GM12878 (cell line): ENCODE data around the gene RIPOR3. TPM values are rescaled to one million over a fixed set of nuclear protein-coding genes. Genes with fewer than 3 reads are reported as not detected.

Experiments
- ATAC-seq: fragments of 200-7000 bp; cut with Tn5 transposase; 3 replicates; pipeline ENCODE4 v1.9.1; 2020; ENCODE audit warnings: mild to moderate bottlenecking, moderate library complexity
- BruUV-seq: library from RNA; stranded (reverse); fragments of 400-500 nt; replicated peaks from 2 replicates; lab custom pipeline; 2021; lab: Mats Ljungman, UMichigan
- CTCF ChIA-PET: fragments of 300-600 bp; sonication (Branson Sonifier 250); formaldehyde crosslinking; extraction: SDS; loops from one replicate; lab custom pipeline; 2021; ENCODE audit warnings: inconsistent platforms; lab: Yijun Ruan, JAX
- POLR2A ChIA-PET: fragments of 350-600 bp; formaldehyde crosslinking; extraction: SDS; loops from one replicate; lab custom pipeline; 2021; ENCODE audit warnings: inconsistent platforms; lab: Charles Lee
- RAD21 ChIA-PET: fragments of 300-600 bp; sonication (Branson Sonifier 250); formaldehyde crosslinking; loops from one replicate; lab custom pipeline; 2023; ENCODE audit warnings: antibody characterized with exemption; ENCODE audit not compliant: unreplicated experiment; lab: Charles Lee
- SMC1A ChIA-PET: fragments of 300-600 bp; sonication (Branson Sonifier 250); formaldehyde crosslinking; loops from one replicate; lab custom pipeline; 2023; ENCODE audit not compliant: unreplicated experiment, uncharacterized antibody; lab: Charles Lee
- DNase-seq: peaks from one replicate; pipeline ENCODE4 v3.0.0-alpha.2; 2011; ENCODE audit warnings: low read depth, low spot score
- FAIRE-seq: peaks from 3 replicates; lab custom pipeline; 2011; peaks lifted over from hg19 to GRCh38; lab: Jason Lieb, UNC
- H2AFZ ChIP-seq: 2 replicates; pipeline ENCODE4 v1.6.0; 2011; ENCODE audit warnings: low read depth, low read length, control low read depth; ENCODE audit not compliant: control insufficient read depth
- H3K27ac ChIP-seq: 2 replicates; pipeline ENCODE4 v1.5.1; 2011; ENCODE audit warnings: control low read depth; ENCODE audit not compliant: control insufficient read depth, insufficient read depth
- H3K27me3 ChIP-seq, 2 experiments: replicated peaks in 1 of 2; 2 replicates each; pipeline versions ENCODE4 v1.6.0 to v1.6.1; 2011; ENCODE audit warnings: low read length in 1 of 2; ENCODE audit not compliant: control insufficient read depth in 2 of 2, insufficient read depth in 2 of 2
- H3K36me3 ChIP-seq, 2 experiments: 2 replicates each; pipeline ENCODE4 v1.5.1; 2011; ENCODE audit warnings: low read length in 1 of 2; ENCODE audit not compliant: control insufficient read depth in 2 of 2, insufficient read depth in 2 of 2
- H3K4me1 ChIP-seq: 2 replicates; pipeline ENCODE4 v1.6.1; 2011; ENCODE audit warnings: mild to moderate bottlenecking, low read length, moderate library complexity, mixed read lengths; ENCODE audit not compliant: control insufficient read depth, insufficient read depth
- H3K4me2 ChIP-seq: 2 replicates; pipeline ENCODE4 v1.6.0; 2011; ENCODE audit warnings: control low read depth; ENCODE audit not compliant: control insufficient read depth, insufficient read depth
- H3K4me3 ChIP-seq: fragments of 200-600 bp; sonication (generic); 2 replicates; pipeline ENCODE4 v1.5.1; 2016
- H3K79me2 ChIP-seq: 2 replicates; pipeline ENCODE4 v1.6.0; 2011; ENCODE audit warnings: low read length; ENCODE audit not compliant: control insufficient read depth, insufficient read depth
- H3K9ac ChIP-seq: 2 replicates; pipeline ENCODE4 v1.8.0; 2011; ENCODE audit warnings: low read length, control low read depth, mixed read lengths; ENCODE audit not compliant: control insufficient read depth, insufficient read depth
- H3K9me3 ChIP-seq: replicated peaks from 3 replicates; pipeline ENCODE4 v1.5.1; 2011; ENCODE audit warnings: mild to moderate bottlenecking, low read length; ENCODE audit not compliant: control insufficient read depth, insufficient read depth
- H4K20me1 ChIP-seq: 2 replicates; pipeline ENCODE4 v1.6.0; 2011; ENCODE audit not compliant: control insufficient read depth, insufficient read depth
- BCLAF1 ChIP-seq: fragments of 450-650 bp; IDR thresholded peaks from 2 replicates; pipeline ENCODE4 v1.6.1; 2017; ENCODE audit warnings: antibody characterized with exemption, mild to moderate bottlenecking, moderate library complexity
- BRCA1 ChIP-seq: IDR thresholded peaks from 2 replicates; pipeline ENCODE4 v1.6.1; 2011; ENCODE audit warnings: low read depth, low read length, improper control_type of control experiment
- FOXM1 ChIP-seq: IDR thresholded peaks from 2 replicates; pipeline ENCODE4 v1.6.1; 2012; ENCODE audit warnings: low read depth, mild to moderate bottlenecking, inconsistent platforms, low read length, moderate library complexity
- HDAC2 ChIP-seq: fragments of 200-600 bp; sonication (generic); IDR thresholded peaks from 2 replicates; pipeline ENCODE4 v1.6.1; 2017
- HDGF ChIP-seq: fragments of 450-650 bp; IDR thresholded peaks from 2 replicates; pipeline ENCODE4 v1.6.1; 2016; ENCODE audit warnings: antibody characterized with exemption
- KDM1A ChIP-seq: fragments of 200-600 bp; sonication (generic); IDR thresholded peaks from 2 replicates; pipeline ENCODE4 v1.6.1; 2016; ENCODE audit warnings: borderline replicate concordance
- PAX5 ChIP-seq: IDR thresholded peaks from 2 replicates; pipeline ENCODE4 v1.6.1; 2011; ENCODE audit warnings: low read depth, low read length, borderline replicate concordance
- SP1 ChIP-seq: IDR thresholded peaks from one replicate; pipeline ENCODE4 v1.6.1; 2011; ENCODE audit warnings: low read depth, low read length
- ZNF207 ChIP-seq: fragments of 450-650 bp; IDR thresholded peaks from 2 replicates; pipeline ENCODE4 v1.6.1; 2014; ENCODE audit warnings: antibody characterized with exemption, mild to moderate bottlenecking, borderline replicate concordance
- ZSCAN29 ChIP-seq: fragments of 450-650 bp; IDR thresholded peaks from 2 replicates; pipeline ENCODE4 v1.6.1; 2017; ENCODE audit warnings: mild to moderate bottlenecking, moderate library complexity
- WGBS: methylation state at CpG from one replicate; pipeline ENCODE4 v1.1.6; 2016; ENCODE audit warnings: low lambda C conversion rate; ENCODE audit not compliant: insufficient replicate concordance, insufficient coverage; ENCODE audit errors: missing lambda C conversion rate; 5-methylcytosine and 5-hydroxymethylcytosine counted together
- in situ Hi-C: fragments of 300-500 bp; cut with MboI; formaldehyde crosslinking; loops from 9 replicates; pipeline ENCODE4 v1.14.3; 2018; ENCODE audit warnings: mixed read lengths
- intact Hi-C: fragments of 100-400 bp; cut with micrococcal nuclease; formaldehyde crosslinking; loops from one replicate; pipeline ENCODE4 v1.14.2; 2022; ENCODE audit not compliant: unreplicated experiment
- polyA plus RNA-seq, 11 experiments: library from polyadenylated mRNA; depleted of rRNA in 4 of 11; unstranded in 6 of 11; stranded (reverse) in 5 of 11; fragments of >200 nt; fragmentation: Nextera tagmentation in 4 of 11; fragmentation: Illumina TruSeq in 1 of 11; extraction: Ambion mirVana in 4 of 11; extraction: Trizol in 1 of 11; gene quantifications; 1 replicate in 1 of 11; 2 replicates in 10 of 11; pipeline versions ENCODE4 v1.2.1 to v1.2.3, GENCODE V29; 2011 to 2016; ENCODE audit warnings: inconsistent platforms in 2 of 11, missing spikeins in 2 of 11, low read depth in 1 of 11
- total RNA-seq, 4 experiments: library from RNA; depleted of rRNA in 3 of 4; stranded (reverse); fragments of >200 nt in 3 of 4; fragmentation: Illumina TruSeq in 1 of 4; extraction: Trizol in 1 of 4; gene quantifications; 2 replicates each; pipeline versions ENCODE4 v1.2.1 to v1.2.3, GENCODE V29; 2013 to 2021
- TF ChIP-seq, protein P1 (sequence below): fragments of 450-650 bp; formaldehyde crosslinking; IDR thresholded peaks from 2 replicates; pipeline ENCODE4 v1.5.0; 2022; ENCODE audit warnings: mild to moderate bottlenecking, missing genetic modification characterization
- TF ChIP-seq, protein P2 (sequence below): fragments of 450-650 bp; formaldehyde crosslinking; IDR thresholded peaks from 2 replicates; pipeline ENCODE4 v1.4.0; 2020; ENCODE audit warnings: mild to moderate bottlenecking, moderate library complexity

The RIPOR3 gene
- total and polyA plus RNA-seq, 10 of the 15 experiments (the other 5 are each of a cell fraction or from before 2014, with no cell fraction given), result 0.04 to 0.55 (median 0.12) TPM; not detected in 6

- in situ Hi-C loops (no loop called here), intact Hi-C loops (loop anchor here (10.0 kb wide), 1 partner anchor 116 kb away; no protein-coding TSS in a partner anchor)
- H3K4me2 ChIP-seq, result no peak overlapping the region
- FAIRE-seq (no peak), DNase-seq (no peak), ATAC-seq (no peak)
- H3K27ac ChIP-seq, result no peak overlapping the region
- no peak overlapping the region for H3K9ac ChIP-seq
- 19% methylated on average over 16 of the region's 16 CpGs for WGBS
- no peaks in the 10 kb centered on the region for H3K4me1 ChIP-seq
- H2AFZ ChIP-seq, result no peak overlapping the region
- ChIA-PET CTCF (interaction anchor here (0.6 kb wide), 1 partner anchor 54 kb away, joined by 3 read pairs; no protein-coding TSS in a partner anchor), SMC1A (no interaction called here), RAD21 (interaction anchor here (0.7 kb wide), 1 partner anchor 165 kb away, joined by 3 read pairs; no protein-coding TSS in a partner anchor), POLR2A (interaction anchor here (0.6 kb wide), 1 partner anchor 115 kb away, joined by 4 read pairs; no protein-coding TSS in a partner anchor)
- no peaks in the 10 kb centered on the region for H3K79me2 ChIP-seq
- H4K20me1 ChIP-seq, result no peaks in the 10 kb centered on the region
- BruUV-seq, result no TSS peak
- no peaks in the 10 kb centered on the region; a peak in 2 of 4 replicates for H3K27me3 ChIP-seq
- no peaks in the 10 kb centered on the region for H3K9me3 ChIP-seq
- no peaks in the 10 kb centered on the region for H3K36me3 ChIP-seq
- no peak overlapping the region for H3K4me3 ChIP-seq
- TF ChIP-seq BCLAF1 (no peak), ZNF207 (no peak), FOXM1 (no peak), KDM1A (no peak), PAX5 (no peak), ZSCAN29 (no peak), HDAC2 (no peak), BRCA1 (no peak), HDGF (no peak), SP1 (no peak)
- TF ChIP-seq, protein P1, sequence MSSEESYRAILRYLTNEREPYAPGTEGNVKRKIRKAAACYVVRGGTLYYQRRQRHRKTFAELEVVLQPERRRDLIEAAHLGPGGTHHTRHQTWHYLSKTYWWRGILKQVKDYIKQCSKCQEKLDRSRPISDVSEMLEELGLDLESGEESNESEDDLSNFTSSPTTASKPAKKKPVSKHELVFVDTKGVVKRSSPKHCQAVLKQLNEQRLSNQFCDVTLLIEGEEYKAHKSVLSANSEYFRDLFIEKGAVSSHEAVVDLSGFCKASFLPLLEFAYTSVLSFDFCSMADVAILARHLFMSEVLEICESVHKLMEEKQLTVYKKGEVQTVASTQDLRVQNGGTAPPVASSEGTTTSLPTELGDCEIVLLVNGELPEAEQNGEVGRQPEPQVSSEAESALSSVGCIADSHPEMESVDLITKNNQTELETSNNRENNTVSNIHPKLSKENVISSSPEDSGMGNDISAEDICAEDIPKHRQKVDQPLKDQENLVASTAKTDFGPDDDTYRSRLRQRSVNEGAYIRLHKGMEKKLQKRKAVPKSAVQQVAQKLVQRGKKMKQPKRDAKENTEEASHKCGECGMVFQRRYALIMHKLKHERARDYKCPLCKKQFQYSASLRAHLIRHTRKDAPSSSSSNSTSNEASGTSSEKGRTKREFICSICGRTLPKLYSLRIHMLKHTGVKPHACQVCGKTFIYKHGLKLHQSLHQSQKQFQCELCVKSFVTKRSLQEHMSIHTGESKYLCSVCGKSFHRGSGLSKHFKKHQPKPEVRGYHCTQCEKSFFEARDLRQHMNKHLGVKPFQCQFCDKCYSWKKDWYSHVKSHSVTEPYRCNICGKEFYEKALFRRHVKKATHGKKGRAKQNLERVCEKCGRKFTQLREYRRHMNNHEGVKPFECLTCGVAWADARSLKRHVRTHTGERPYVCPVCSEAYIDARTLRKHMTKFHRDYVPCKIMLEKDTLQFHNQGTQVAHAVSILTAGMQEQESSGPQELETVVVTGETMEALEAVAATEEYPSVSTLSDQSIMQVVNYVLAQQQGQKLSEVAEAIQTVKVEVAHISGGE (CRISPR knock-in tag), result no peak
- TF ChIP-seq, protein P2, sequence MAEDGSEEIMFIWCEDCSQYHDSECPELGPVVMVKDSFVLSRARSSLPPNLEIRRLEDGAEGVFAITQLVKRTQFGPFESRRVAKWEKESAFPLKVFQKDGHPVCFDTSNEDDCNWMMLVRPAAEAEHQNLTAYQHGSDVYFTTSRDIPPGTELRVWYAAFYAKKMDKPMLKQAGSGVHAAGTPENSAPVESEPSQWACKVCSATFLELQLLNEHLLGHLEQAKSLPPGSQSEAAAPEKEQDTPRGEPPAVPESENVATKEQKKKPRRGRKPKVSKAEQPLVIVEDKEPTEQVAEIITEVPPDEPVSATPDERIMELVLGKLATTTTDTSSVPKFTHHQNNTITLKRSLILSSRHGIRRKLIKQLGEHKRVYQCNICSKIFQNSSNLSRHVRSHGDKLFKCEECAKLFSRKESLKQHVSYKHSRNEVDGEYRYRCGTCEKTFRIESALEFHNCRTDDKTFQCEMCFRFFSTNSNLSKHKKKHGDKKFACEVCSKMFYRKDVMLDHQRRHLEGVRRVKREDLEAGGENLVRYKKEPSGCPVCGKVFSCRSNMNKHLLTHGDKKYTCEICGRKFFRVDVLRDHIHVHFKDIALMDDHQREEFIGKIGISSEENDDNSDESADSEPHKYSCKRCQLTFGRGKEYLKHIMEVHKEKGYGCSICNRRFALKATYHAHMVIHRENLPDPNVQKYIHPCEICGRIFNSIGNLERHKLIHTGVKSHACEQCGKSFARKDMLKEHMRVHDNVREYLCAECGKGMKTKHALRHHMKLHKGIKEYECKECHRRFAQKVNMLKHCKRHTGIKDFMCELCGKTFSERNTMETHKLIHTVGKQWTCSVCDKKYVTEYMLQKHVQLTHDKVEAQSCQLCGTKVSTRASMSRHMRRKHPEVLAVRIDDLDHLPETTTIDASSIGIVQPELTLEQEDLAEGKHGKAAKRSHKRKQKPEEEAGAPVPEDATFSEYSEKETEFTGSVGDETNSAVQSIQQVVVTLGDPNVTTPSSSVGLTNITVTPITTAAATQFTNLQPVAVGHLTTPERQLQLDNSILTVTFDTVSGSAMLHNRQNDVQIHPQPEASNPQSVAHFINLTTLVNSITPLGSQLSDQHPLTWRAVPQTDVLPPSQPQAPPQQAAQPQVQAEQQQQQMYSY (CRISPR knock-in tag), result no peak
These were observed 62.3 kb downstream of the RIPOR3 start for GRCh38 chr20:50628853-50629669.
